CD14-positive monocyte (primary cell): ENCODE measurements around the gene IQGAP2. TPM values are rescaled to one million over a fixed set of nuclear protein-coding genes. Genes with fewer than 3 reads are reported as not detected.

Source experiments
- DNase-seq, 3 donors: peaks; one replicate each; pipeline ENCODE4 v3.0.0-alpha.2; 2011 to 2022
- H2AFZ ChIP-seq: 2 replicates; pipeline ENCODE4 v1.6.0; 2012; ENCODE audit warnings: mild to moderate bottlenecking, low read depth, low read length, inconsistent platforms; ENCODE audit not compliant: insufficient read depth, poor library complexity, severe bottlenecking
- H3K27ac ChIP-seq, 2 donors: 1 replicate in 1 of 2; 2 replicates in 1 of 2; pipeline ENCODE4 v1.5.1; 2012 to 2013; ENCODE audit warnings: low read length in 2 of 2, control low read depth in 1 of 2, inconsistent platforms in 1 of 2, low read depth in 1 of 2, mild to moderate bottlenecking in 1 of 2
- H3K27me3 ChIP-seq, 2 donors: one replicate each; pipeline versions ENCODE4 v1.6.0 to v1.6.1; 2011 to 2013; ENCODE audit warnings: low read length in 2 of 2; ENCODE audit not compliant: control insufficient read depth in 2 of 2, insufficient read depth in 2 of 2
- H3K36me3 ChIP-seq, 2 donors: replicated peaks in 1 of 2; 1 replicate in 1 of 2; 2 replicates in 1 of 2; pipeline versions ENCODE4 v1.5.1 to v1.6.1; 2012 to 2013; ENCODE audit warnings: low read length in 2 of 2, control low read depth in 1 of 2, inconsistent platforms in 1 of 2, mild to moderate bottlenecking in 1 of 2; ENCODE audit not compliant: insufficient read depth in 2 of 2, control insufficient read depth in 1 of 2
- H3K4me1 ChIP-seq, 2 donors: 1 replicate in 1 of 2; 2 replicates in 1 of 2; pipeline versions ENCODE4 v1.5.1 to v1.6.1; 2012 to 2013; ENCODE audit warnings: low read length in 2 of 2, control low read depth in 1 of 2, inconsistent platforms in 1 of 2, mild to moderate bottlenecking in 1 of 2, moderate library complexity in 1 of 2; ENCODE audit not compliant: insufficient read depth in 2 of 2, control insufficient read depth in 1 of 2
- H3K4me2 ChIP-seq: replicated peaks from 2 replicates; pipeline ENCODE3; 2012; ENCODE audit warnings: low read length, moderate library complexity, mild to moderate bottlenecking; ENCODE audit not compliant: poor library complexity, severe bottlenecking; ENCODE audit errors: extremely low read depth
- H3K4me3 ChIP-seq, 3 experiments: fragments of 200-600 bp in 1 of 3; sonication (generic) in 1 of 3; replicated peaks in 1 of 3; 1 replicate in 2 of 3; 2 replicates in 1 of 3; pipeline ENCODE4 v1.5.1; 2011 to 2013; ENCODE audit warnings: low read length in 3 of 3, mild to moderate bottlenecking in 3 of 3, control low read depth in 2 of 3, low read depth in 2 of 3, inconsistent platforms in 1 of 3, moderate library complexity in 1 of 3
- H3K79me2 ChIP-seq: 2 replicates; pipeline ENCODE4 v1.6.0; 2012; ENCODE audit warnings: mild to moderate bottlenecking, control low read depth, inconsistent platforms, low read length, moderate library complexity; ENCODE audit not compliant: insufficient read depth
- H3K9ac ChIP-seq: 2 replicates; pipeline ENCODE4 v1.6.0; 2017; ENCODE audit warnings: low read length, mild to moderate bottlenecking; ENCODE audit not compliant: insufficient read depth, poor library complexity, severe bottlenecking
- H3K9me3 ChIP-seq, 2 donors: replicated peaks in 1 of 2; 1 replicate in 1 of 2; 2 replicates in 1 of 2; pipeline versions ENCODE4 v1.5.1 to v1.6.1; 2012 to 2013; ENCODE audit warnings: low read length in 2 of 2, control low read depth in 1 of 2; ENCODE audit not compliant: control insufficient read depth in 1 of 2, insufficient read depth in 1 of 2
- H4K20me1 ChIP-seq: 2 replicates; pipeline ENCODE4 v1.6.0; 2012; ENCODE audit warnings: mild to moderate bottlenecking, low read length, control low read depth, moderate library complexity; ENCODE audit not compliant: insufficient read depth
- H3K27ac Mint-ChIP-seq, 7 donors: one replicate each; pipeline ENCODE4 v1.8.0; 2020; ENCODE audit warnings: mild to moderate bottlenecking in 7 of 7, mixed read lengths in 7 of 7, moderate library complexity in 6 of 7, inconsistent platforms in 2 of 7
- H3K27me3 Mint-ChIP-seq, 3 donors: one replicate each; pipeline ENCODE4 v1.8.0; 2021 to 2022; ENCODE audit warnings: low read depth in 3 of 3, mild to moderate bottlenecking in 3 of 3, mixed read lengths in 3 of 3, moderate library complexity in 3 of 3, inconsistent platforms in 1 of 3
- H3K36me3 Mint-ChIP-seq, 2 donors: one replicate each; pipeline ENCODE4 v1.8.0; 2020; ENCODE audit warnings: mixed read lengths in 2 of 2, inconsistent platforms in 1 of 2, mild to moderate bottlenecking in 1 of 2
- H3K4me1 Mint-ChIP-seq: one replicate; pipeline ENCODE4 v1.8.0; 2020; ENCODE audit warnings: mild to moderate bottlenecking, mixed read lengths
- H3K4me3 Mint-ChIP-seq, 2 donors: one replicate each; pipeline ENCODE4 v1.8.0; 2020; ENCODE audit warnings: mild to moderate bottlenecking in 2 of 2, mixed read lengths in 2 of 2, moderate library complexity in 1 of 2
- H3K9me3 Mint-ChIP-seq, 7 donors: one replicate each; pipeline ENCODE4 v1.8.0; 2020 to 2022; ENCODE audit warnings: mixed read lengths in 7 of 7, mild to moderate bottlenecking in 6 of 7, moderate library complexity in 6 of 7, inconsistent platforms in 2 of 7
- CTCF ChIP-seq: fragments of 200-600 bp; IDR thresholded peaks from one replicate; pipeline ENCODE4 v1.8.0; 2022; ENCODE audit warnings: antibody characterized with exemption, mild to moderate bottlenecking
- WGBS: methylation state at CpG from one replicate; pipeline ENCODE4 v1.1.5; 2013; ENCODE audit warnings: missing lambda C conversion rate; ENCODE audit not compliant: insufficient coverage; 5-methylcytosine and 5-hydroxymethylcytosine counted together
- intact Hi-C, 2 donors: fragments of 100-400 bp; cut with micrococcal nuclease; formaldehyde crosslinking; loops; one replicate each; pipeline versions ENCODE4 v1.15.0 to v1.15.1; 2023
- polyA plus RNA-seq, 3 donors: library from polyadenylated mRNA; depleted of rRNA in 1 of 3; unstranded in 2 of 3; stranded (reverse) in 1 of 3; fragments of 300-500 nt in 2 of 3; fragments of >200 nt in 1 of 3; fragmentation: Illumina TruSeq in 2 of 3; gene quantifications; 1 replicate in 2 of 3; 2 replicates in 1 of 3; pipeline ENCODE4 v1.2.3, GENCODE V29; 2012 to 2021

The IQGAP2 gene
- polyA plus RNA-seq, 3 donors, result 21.4 to 50.9 (median 35.4) TPM

- H3K27ac Mint-ChIP-seq, result no peak overlapping the region
- Histone ChIP-seq H4K20me1 (no peaks in the 10 kb centered on the region), H3K4me3 (no peak overlapping the region), H2AFZ (no peak overlapping the region), H3K36me3 (peaks cover 86 to 100% of the 10 kb centered on the region in 2 donors), H3K27ac (no peak overlapping the region), H3K27me3 (no peaks in the 10 kb centered on the region), H3K9ac (no peak overlapping the region), H3K79me2 (no peaks in the 10 kb centered on the region), H3K4me2 (no peak overlapping the region), H3K9me3 (no peaks in the 10 kb centered on the region), H3K4me1 (no peaks in the 10 kb centered on the region)
- H3K9me3 Mint-ChIP-seq, result no peaks in the 10 kb centered on the region
- DNase-seq, result no peak
- TF ChIP-seq CTCF, result no peak
- H3K27me3 Mint-ChIP-seq, result no peaks in the 10 kb centered on the region
- peaks cover 82 to 94% of the 10 kb centered on the region in 2 donors for H3K36me3 Mint-ChIP-seq
- no peaks in the 10 kb centered on the region for H3K4me1 Mint-ChIP-seq
- 100% methylated on average over 1 of the region's 4 CpGs for WGBS
- intact Hi-C loops, result no loop called here
- H3K4me3 Mint-ChIP-seq, result no peak overlapping the region
Measured at GRCh38 chr5:76681287-76681686, 278.2 kb downstream of the IQGAP2 start.

- peaks cover 83 to 100% of the 10 kb centered on the region in 2 donors for H3K36me3 ChIP-seq
- no peaks in the 10 kb centered on the region for H3K27me3 Mint-ChIP-seq
- H3K4me1 Mint-ChIP-seq, result no peaks in the 10 kb centered on the region
- H3K27ac Mint-ChIP-seq, result no peak overlapping the region
- no peak overlapping the region for H3K4me3 ChIP-seq
- no peaks in the 10 kb centered on the region for H3K4me1 ChIP-seq
- no peak for TF ChIP-seq CTCF
- intact Hi-C loops, result no loop called here
- H3K36me3 Mint-ChIP-seq, result peaks cover 81 to 94% of the 10 kb centered on the region in 2 donors
- H3K27ac ChIP-seq, result no peak overlapping the region
- no peaks in the 10 kb centered on the region for H3K27me3 ChIP-seq
- H3K79me2 ChIP-seq, result no peaks in the 10 kb centered on the region
- H3K9me3 Mint-ChIP-seq, result no peaks in the 10 kb centered on the region
- H2AFZ ChIP-seq, result no peak overlapping the region
- no peak overlapping the region for H3K9ac ChIP-seq
- H3K9me3 ChIP-seq, result no peaks in the 10 kb centered on the region
- no peak for DNase-seq
- no peak overlapping the region for H3K4me3 Mint-ChIP-seq
- no CpG with 5 or more reads among the region's 2 CpGs for WGBS
- no peaks in the 10 kb centered on the region for H4K20me1 ChIP-seq
- no peak overlapping the region for H3K4me2 ChIP-seq
Measured at GRCh38 chr5:76682387-76682786, 279.3 kb downstream of the IQGAP2 start.
